Fibroblast of villous mesenchyme (primary cell): ENCODE results near the gene CLEC9A. TPM values are rescaled to one million over a fixed set of nuclear protein-coding genes. Genes with fewer than 3 reads are reported as not detected.
A peak's percentile ranks its signal among the peaks of the same experiment; 100 is the strongest.

Experiments
- DNase-seq: peaks from one replicate; pipeline ENCODE4 v3.0.0-alpha.2; 2010; ENCODE audit warnings: low read depth
- H3K4me3 ChIP-seq: 2 replicates; pipeline ENCODE4 v1.5.1; 2011; ENCODE audit warnings: low read depth, mild to moderate bottlenecking, low read length
- total RNA-seq: library from RNA; depleted of rRNA; stranded (reverse); fragments of >200 nt; gene quantifications from 2 replicates; pipeline ENCODE4 v1.2.3, GENCODE V29; 2012
- TF ChIP-seq, protein P1 (sequence below): IDR thresholded peaks from 2 replicates; pipeline ENCODE4 v1.5.1; 2012; ENCODE audit warnings: low read depth, mild to moderate bottlenecking, low read length; ENCODE audit not compliant: insufficient read depth

The CLEC9A gene
- total RNA-seq, 1 donor = not detected

DNA sequence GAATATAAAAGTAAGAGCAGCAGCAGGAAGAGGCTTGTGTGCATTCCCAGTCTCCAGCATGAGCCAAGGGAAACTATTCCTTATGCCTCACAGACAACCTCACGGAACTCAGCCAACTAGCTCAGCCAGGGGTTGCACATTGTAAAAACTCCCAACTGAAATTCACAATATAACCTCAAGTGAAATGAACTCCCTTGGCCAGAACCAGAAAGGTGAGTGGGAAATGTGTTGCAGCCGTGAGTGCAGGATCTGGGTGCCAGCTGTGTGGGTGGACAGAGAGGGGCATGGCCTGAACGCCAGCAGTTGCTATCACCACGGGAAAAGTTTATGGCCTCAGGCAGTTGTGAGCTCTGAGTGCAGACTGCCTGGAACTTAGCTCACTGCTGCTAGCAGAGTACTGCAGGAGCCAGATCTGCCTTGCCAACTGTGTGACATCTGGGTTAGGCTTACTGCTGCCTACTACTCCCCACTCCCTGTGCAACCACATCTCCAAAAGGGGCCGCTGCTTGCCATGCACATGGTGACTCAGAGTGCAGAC lies 70.6 kb downstream of the CLEC9A start:
- TF ChIP-seq, protein P1, sequence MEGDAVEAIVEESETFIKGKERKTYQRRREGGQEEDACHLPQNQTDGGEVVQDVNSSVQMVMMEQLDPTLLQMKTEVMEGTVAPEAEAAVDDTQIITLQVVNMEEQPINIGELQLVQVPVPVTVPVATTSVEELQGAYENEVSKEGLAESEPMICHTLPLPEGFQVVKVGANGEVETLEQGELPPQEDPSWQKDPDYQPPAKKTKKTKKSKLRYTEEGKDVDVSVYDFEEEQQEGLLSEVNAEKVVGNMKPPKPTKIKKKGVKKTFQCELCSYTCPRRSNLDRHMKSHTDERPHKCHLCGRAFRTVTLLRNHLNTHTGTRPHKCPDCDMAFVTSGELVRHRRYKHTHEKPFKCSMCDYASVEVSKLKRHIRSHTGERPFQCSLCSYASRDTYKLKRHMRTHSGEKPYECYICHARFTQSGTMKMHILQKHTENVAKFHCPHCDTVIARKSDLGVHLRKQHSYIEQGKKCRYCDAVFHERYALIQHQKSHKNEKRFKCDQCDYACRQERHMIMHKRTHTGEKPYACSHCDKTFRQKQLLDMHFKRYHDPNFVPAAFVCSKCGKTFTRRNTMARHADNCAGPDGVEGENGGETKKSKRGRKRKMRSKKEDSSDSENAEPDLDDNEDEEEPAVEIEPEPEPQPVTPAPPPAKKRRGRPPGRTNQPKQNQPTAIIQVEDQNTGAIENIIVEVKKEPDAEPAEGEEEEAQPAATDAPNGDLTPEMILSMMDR = no peak
- peak; percentile 17 for DNase-seq
- H3K4me3 ChIP-seq = no peak overlapping the region

DNA sequence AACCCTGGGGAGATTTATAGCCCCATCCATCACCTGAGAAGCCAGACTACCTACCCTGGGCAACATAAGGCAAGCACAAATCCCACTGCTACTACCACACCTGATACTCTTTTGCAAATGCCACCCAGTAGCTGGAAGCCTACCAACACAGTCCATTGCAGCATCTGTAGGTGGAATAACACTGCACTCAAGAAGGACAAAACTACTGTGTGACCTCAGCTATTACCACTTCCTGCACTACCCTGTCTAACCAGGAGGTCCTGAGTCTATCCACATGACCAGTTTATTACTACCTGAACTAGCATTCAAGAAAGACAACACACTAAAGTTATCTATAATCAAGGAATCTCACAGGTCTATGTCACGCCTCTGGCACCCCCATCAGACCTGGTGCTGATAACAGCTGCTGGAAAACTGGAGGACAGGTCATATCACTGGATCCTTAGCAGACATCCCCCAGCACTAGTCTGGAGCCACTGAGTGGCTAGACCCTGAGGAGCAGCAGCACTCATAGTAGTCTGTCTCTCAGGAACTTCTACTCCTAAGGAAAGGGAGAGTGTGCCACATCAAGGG lies 71.3 kb downstream of the CLEC9A start:
- H3K4me3 ChIP-seq = no peak overlapping the region
- TF ChIP-seq, protein P1 = no peak
- no peak for DNase-seq

DNA sequence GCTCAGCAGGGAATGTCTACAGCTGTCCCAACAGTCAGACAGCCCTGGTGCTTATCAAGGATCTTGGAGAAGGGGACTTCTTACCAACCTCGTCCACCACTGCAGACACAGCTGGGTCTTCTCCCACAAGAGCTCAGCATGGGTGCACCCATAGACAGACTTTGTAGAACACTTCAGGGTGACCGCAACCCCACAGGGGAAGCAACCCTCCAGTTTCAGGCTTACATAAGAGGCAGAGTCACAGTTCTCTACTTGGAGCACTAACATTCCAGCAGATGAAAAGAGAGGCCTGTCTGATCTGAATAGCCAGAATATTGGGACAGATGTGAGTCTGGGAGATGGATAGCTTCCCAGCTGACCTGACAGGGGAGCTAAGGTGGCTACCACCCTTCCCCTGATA lies 71.8 kb downstream of the CLEC9A start:
- no peak for DNase-seq
- no peak overlapping the region for H3K4me3 ChIP-seq
- TF ChIP-seq, protein P1 = no peak

DNA sequence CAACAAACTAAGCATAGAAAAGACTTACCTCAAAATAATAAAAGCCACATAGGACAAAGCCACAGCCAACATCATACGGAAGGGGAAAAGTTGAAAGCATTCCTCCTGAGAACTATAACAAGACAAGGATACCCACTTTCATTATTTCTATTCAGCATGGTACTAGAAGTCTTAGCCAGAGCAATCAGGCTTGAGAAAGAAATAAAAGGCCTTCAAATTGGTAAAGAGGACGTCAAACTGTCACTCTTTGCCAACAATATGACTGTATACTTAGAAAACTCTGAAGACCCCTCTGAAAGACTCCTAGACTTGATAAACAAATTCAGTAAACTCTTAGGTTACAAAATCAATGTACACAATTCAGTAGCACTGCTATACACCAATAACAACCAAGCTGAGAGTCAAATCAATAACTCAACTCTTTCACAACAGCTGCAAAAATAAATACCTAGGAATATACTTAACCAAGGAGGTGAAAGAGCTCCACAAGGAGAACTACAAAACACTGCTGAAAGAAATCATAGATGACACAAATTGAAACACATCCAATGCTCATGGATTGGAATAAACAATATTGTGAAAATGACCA lies 79.9 kb downstream of the CLEC9A start:
- H3K4me3 ChIP-seq = no peak overlapping the region
- DNase-seq = no peak
- TF ChIP-seq, protein P1 = no peak

DNA sequence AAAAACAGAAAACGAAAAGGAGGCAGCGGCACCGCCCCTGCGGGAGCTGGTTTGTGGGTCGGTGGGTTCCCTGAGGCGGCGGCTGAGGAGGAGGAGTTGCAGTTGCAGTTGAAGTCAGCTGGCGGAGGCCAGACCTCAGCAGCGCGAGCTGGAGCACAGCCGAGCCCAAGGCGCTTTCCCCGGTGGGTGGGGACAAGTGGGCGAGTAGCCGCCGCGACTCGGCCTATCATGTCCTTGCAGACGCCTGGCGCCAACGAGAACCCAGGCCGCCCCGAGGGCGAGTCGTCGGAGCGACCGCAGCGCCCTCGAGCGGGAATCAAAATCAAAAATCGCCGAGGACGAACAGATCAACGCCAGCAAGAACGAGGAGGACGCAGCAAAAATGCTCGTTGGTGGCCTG lies 81.0 kb downstream of the CLEC9A start:
- no peak for DNase-seq
- H3K4me3 ChIP-seq = no peak overlapping the region
- TF ChIP-seq, protein P1 = no peak

DNA sequence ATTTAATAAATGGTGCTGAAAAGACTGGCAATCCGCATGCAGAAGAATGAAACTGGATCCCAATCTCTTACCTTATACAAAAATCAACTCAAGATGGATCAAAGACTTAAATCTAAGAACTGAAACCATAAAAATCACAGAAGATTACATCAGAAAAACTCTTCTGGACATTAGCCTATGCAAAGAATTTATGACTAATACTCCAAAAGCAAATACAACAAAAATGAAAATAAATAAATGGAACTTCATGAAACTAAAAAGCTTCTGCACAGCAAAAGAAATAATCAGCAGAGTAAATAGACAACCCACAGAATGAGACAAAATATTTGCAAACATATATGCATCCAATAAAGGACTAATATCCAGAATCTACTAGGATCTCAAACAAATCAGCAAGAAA lies 82.6 kb downstream of the CLEC9A start:
- peak; percentile 40 for DNase-seq

More for the DNA sequence above, 82.6 kb downstream of the CLEC9A start:
- TF ChIP-seq, protein P1 = no peak
- H3K4me3 ChIP-seq = no peak overlapping the region
